Activated CD4-positive, alpha-beta T cell treated with anti-CD3 and anti-CD28 coated beads, Interleukin-2, amount 50 U/mL, for 16 hours (primary cell): ENCODE data around the gene DDX11.
"Not testable (repeated sequence)": the region's sequence is repeated elsewhere in the genome, so short reads cannot be mapped to it uniquely, and the experiment has no call there.

Experiments used
- DNase-seq: peaks from one replicate; pipeline ENCODE4 v3.0.0-alpha.2; 2020

DDX11 gene

DNA sequence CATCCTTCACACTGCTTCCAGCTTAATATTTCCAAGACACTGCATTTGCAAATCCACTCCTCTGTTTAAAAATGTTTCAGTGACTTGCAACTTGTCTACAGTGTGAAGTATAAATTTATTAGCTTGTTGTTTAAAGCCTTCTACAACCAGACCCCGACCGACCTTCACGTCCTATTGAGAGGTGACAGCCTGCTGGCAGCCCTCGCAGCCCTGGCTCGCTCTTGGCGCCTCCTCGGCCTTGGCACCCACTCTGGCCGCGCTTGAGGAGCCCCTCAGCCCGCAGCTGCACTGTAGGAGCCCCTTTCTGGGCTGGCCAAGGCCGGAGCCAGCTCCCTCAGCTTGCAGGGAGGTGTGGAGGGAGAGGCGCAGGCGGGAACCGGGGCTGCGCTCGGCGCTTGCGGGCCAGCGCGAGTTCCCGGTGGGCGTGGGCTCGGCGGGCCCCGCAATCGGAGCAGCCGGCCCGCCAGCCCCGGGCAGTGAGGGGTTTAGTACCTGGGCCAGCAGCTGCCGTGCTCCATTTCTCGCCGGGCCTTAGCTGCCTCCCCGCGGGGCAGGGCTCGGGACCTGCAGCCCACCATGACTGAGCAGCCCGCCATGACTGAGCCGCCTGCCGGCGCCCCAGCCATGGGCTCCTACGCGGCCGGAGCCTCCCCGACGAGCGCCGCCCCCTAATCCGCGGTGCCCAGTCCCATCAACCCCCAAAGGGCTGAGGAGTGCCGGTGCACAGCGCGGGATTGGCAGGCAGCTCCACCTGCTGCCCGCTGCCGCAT is 2.5 kb upstream of the DDX11 start:
- DNase-seq: not testable (repeated sequence)

DNA sequence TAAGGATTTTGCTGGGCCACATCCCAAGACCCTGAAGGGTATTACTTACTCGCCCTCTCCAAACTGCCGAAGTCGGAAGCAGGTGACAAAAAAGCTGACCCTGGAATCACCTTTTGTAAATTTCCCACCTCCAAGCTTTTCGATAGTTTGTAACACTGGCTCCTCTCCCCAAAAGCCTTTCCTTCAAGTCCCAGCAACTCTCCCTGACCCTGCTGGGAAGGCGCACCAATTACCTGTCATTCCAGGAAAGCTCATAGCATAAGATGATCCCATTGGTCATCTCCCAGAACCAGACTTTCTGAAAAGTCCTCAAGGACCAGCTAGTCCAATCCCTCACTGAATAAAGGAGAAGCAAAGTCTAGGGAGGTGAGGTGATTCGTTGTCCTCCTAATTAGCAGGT is 698 bp upstream of the DDX11 start:
- not testable (repeated sequence) for DNase-seq

DNA sequence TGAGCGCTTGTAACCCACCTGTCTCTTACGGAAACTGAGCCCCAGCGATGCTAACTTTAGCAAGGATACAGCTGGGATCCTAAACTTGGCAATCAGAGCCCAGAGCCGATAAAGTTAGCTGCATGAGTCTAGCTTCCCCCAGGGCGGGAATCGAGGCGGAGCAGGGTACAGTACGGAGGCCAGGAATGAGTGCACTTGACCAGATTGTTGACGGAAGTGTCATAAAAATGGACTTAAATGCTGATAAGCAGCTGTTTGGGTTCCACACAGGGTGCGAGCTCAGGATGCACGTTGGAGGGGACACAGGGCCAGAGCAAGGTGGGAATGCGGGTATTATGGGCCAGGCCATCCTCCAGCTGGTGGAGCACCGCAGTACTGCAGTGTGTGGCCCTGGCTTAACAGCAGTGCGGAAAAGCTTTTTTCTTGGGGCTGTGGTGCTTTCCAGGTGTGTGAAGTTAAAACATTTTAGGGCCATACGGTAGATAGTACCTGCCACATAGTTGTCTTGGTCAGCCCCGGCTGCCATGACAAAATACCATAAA is 744 bp downstream of the DDX11 start:
- DNase-seq: peak; percentile 50

DNA sequence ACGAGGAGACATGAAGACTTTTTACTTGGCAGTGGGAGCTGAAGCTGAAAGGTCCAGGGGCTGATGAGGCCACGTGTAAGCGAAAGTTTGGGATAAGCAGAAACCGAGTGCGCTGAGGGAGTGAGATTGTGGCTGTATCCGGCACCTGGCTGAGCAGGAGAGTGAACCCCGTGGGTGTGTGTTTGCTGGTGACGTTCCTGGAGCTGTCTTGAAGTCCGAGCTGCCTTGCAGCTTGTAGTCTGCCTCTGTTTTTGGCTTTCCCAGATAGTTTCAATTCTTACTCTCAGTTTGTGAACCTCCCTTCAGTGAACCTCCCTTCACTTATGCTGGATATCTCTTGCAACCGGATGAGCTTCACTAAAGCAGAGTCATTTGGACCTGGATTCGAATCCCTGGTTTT is 2.5 kb downstream of the DDX11 start:
- not testable (repeated sequence) for DNase-seq

DNA sequence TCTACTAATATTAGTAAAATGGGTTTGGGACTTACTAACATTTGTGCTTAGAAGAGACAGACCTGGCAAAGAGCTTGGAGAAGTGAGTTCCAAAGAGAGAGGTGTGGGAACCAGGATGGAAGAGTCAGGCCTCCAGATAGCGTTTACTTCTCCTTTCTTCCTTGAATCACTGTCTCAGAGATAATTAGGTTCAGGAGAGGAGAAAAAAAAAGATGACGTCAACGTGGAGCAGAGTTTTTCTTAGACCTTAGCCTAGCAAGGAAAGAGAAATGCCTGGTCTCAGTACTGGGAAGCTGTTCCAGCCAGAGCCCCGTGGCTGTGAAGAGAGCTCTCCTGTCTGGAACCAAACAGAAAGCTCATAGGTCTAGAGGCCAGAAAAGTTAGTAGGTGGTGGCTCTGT is 3.4 kb downstream of the DDX11 start:
- not testable (repeated sequence) for DNase-seq

DNA sequence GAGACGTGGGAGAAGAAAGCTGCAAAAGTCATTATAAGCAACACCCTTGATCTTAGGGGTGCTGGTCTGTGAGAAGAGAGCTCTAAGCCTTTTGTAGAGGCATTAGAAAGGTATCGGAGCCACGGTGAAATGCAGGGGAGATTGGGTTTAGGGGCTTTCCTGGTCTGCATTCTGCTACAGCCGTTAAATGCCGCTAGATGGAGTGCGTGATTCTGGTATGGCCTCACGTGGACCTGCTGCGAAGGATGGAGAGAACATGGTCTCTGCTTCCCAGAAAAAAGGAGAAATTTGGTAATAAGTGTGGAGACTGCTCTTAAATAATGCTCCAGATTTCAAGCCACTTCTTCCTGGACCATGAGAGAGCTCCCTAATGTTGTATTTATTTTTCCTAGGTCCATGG is 4.3 kb downstream of the DDX11 start:
- DNase-seq: not testable (repeated sequence)

DNA sequence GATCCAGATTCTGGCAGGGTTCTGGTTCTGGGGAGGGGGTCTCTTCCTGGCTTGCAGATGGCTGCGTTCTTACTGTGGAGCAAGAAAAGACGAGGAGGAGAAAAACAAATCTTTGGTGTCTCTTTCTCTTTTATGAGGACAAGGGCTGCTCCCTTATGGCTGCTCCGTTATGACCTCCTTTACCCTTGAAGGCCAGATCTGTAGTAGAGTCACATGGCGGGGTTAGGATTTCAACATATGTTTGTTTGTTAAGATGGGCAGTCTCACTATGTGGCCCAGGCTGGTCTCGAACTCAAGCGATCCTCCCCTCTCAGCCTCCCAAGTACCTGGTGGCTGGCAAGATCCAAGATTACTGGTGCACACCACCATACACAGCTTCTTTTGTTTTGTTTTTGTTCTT is 5.8 kb downstream of the DDX11 start:
- DNase-seq: not testable (repeated sequence)

DNA sequence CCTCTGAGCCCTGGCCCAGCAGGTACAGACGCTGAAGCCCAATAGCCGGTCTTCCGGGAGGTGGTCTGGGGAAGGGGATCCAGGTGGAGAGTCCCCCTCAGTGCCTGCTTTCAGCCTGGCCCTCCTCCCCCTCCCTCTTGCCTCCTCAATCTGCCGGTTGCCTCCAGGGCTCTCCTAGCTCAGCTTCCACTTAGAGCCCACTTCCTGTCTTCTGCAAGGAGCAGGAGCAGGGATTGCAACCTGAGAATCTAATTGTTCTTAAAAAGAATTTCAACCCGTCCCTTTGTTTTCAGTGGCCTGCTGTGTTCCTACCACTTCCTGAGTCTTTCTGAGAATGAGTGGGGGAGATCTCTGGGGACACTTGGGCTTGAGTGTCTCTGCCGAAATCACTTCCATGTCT is 6.6 kb downstream of the DDX11 start:
- not testable (repeated sequence) for DNase-seq

DNA sequence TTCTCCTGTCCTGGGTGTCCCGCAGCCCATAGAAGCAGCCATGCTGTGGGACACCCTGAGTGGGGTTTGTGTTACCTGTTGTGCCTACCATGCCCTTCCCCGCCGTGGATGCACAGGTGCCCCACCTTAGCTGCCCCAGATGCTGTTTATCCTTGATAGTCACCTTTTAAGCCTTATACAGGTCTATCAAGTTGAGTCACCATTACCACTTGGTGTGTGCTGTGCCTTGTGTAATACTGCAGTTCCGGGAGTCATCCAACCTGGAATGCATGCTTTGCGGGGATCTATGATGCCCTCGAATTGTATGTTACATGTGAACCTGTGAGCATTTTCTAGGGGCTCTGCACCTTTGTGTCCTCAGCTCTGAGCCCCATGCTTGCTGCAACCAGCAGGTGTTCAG is 7.6 kb downstream of the DDX11 start:
- DNase-seq: not testable (repeated sequence)

DNA sequence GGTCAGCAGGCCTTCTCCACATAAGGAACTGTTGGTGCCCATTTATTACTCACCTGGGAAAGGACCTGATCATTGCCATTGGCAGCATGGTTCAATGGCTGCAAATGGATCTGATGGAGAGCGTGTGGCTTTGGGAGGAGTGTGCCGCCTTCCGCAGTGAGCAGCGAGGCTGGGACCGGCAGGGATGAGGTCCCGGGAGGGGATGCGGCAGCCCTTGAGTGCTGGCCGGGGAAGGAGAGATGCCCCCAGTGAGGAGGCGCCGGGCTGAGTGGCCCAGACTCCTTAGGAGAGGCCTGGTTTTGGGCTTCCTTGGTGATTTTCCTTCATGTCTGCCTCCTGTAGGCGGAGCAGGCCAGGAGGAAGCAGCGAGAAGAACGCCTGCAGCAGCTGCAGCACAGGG is 10.6 kb downstream of the DDX11 start:
- DNase-seq: not testable (repeated sequence)

DNA sequence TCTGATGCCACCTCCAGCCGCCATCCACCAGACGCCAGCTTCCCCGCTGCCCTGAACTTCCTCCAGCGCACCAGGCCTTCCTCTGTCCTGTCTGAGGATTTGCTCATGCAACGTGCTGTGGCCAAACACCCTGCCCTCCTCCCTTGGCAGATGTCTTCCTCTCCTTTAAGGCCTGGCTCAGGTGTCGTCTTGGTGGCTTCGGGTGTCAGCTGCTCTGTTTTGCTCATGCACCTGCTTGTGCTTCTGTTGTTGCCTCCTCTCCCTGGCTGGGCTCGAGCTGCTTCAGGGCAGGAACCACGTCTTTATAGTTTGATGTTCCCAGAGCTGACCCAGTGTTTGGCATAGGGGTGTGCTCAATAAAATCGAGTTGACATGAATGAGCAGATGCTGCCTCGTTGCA is 12.4 kb downstream of the DDX11 start:
- DNase-seq: not testable (repeated sequence)

DNA sequence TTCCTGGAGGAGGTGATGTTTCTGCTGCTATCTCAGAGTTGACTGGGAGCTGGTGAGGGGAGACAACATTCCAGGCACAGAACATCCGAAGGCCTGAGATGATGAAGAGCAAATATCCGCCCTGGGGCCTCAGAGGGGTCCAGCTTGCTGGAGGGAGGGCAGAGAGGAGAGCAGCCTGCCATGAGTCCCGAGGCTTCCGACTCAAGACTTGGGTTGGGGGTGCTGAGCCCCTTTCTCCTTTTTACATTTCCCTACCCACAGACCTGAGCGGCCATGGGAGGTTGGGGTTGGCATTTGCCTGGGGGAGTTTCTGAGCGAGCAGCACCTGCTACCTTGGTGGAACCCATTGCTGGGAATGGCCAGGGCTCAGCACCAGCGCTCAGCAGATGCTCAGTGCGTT is 13.8 kb downstream of the DDX11 start:
- not testable (repeated sequence) for DNase-seq

DNA sequence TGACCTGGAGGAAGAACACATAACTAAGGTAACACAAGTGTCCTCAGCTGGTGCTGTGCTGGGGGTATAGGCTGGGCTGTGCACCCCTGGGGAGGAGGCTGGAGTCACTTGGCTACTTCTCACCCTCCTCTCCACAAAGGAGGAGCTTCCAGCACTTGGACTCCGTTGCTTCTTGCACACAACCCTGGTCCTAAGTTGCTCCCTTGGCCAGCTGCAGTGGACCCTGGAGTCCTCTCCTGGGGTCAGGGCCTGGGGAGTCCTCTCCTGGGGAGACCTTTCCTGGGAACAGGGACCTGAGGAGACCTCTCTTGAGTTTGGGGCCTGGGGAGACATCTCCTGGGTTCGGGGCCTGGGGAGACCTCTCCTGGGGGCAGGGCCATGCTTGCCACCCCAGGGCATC is 14.3 kb downstream of the DDX11 start:
- DNase-seq: not testable (repeated sequence)

DNA sequence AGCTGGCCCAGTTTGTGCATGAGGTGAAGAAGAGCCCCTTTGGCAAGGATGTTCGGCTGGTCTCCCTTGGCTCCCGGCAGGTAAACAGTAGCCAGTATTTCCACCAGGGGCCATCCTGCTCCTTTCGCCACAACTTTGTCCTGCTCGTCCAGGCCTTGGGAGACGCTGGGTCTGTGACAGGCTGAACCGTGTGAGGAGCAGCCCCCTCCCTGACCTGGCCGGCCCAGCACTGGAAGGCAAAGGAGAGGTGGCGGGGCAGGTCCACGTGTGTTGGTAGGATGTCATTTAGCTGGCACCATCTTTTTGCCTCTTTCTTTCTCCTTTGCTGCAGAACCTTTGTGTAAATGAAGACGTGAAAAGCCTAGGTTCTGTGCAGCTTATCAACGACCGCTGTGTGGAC is 15.4 kb downstream of the DDX11 start:
- DNase-seq: no peak

DNA sequence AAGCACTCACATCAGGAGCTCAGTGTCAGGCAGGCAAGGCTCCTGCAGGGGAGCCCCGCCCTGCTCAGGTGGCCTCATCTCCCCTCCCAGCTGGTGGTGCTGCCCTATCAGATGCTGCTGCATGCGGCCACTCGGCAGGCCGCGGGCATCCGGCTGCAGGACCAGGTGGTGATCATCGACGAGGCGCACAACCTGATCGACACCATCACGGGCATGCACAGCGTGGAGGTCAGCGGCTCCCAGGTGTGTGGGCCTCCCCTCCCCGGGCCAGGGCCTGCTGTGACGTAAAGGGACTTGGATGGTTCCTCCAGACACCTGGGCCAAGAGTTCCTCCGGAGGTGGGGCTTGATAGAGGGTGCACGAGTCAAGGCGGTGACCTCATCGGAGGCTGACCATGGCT is 18.0 kb downstream of the DDX11 start:
- not testable (repeated sequence) for DNase-seq

DNA sequence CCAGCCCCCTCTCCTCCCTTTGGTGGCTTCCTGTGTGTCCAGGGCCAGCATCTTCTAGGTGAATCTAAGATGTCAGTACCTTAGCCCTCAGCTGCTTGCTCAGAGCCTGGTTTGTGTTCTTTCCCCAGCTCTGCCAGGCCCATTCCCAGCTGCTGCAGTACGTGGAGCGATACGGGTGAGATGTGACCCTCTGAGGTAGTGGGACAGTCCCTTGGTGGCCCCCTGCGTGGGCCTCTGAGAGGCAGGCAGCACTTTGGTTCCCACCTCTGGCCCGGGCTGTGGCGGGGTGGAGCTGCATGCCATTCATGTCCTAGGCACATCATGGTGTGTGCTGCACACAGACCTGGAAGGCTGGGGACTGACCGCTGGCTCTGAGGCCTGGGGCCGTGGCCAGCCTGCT is 19.1 kb downstream of the DDX11 start:
- DNase-seq: not testable (repeated sequence)

DNA sequence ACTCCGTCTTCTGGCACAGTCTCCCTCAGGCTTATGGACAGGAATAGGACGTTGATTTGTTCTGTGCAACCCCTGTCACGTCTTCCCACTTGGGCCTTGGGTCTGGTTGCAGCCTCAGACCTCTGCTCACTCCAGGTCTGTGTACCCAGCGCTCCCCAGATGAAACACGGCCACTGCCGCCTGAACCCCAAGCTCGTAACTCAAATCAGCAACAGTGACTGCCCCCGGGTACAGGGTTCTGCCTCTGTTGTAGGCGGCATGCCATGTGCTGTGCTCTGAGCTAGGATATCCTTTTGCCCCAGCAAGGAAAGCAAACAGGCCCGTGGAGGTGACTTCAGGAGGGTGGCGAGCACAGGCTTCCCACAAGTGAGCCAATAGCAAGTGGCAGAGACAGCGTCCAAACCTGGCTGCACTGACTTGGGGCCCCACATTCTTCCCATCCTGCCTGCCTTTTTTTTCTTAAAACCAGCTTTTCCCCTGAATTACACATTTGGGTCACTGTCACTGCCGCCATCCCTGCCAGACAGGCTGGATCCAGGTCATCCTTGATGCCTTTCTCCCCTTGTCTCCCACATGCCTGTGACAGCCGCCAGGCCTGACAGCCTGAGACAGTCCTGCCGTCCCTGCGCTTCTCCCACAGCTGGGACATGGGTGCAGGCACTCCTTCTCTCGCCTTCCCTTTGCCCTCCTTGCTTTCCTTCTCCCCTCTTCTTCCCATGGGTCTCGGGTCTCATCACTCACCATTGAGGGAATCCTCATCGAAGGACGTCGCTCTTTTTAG is 21.6 kb downstream of the DDX11 start:
- DNase-seq: not testable (repeated sequence)

DNA sequence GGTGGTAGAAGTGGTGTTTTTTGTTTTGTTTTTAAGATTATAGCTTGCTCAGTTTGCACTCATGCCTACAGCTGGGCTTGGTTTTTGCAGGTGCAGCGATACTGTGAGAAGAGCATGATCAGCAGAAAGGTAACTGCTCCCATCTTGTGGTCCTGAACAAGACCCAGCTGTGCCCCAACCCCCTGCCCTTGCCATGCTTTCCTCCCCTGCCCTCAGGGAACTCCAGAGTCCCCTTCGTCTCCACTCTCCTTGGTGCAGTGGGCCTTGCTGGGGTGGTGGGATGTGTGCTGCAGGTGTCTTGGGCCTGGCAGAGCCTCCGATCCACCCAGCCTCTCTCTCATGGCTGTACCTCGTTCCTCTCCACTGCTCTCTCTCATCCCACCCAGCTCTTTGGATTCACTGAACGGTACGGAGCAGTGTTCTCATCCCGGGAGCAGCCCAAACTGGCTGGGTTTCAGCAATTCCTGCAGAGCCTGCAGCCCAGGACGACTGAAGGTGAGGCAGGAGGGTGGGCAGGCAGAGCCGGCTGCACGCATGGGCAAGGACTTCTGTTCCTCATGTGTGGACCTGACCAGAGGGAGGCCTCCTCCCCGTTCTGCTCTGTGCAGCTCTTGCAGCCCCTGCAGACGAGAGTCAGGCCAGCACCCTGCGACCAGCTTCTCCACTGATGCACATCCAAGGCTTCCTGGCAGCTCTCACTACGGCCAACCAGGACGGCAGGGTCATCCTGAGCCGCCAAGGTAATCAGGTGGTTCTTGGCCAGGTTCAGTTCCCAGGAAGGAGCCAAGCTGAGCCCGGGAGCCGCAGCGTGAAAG is 22.8 kb downstream of the DDX11 start:
- DNase-seq: not testable (repeated sequence)

DNA sequence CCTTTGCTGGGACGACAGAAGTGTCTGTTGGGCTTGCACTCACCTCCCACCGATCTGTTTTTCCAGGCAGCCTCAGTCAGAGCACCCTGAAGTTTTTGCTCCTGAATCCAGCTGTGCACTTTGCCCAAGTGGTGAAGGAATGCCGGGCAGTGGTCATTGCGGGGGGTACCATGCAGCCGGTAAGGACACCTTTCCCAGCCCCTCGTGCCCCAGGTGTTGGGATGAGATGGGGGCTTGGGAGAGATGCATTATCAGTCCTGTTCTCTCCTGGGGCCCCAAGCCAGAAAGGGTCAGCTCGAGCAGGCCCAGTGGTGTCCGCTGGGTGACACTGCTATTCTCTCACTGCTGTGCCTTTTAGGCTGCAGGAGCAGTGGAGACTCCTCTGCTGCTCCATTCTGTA is 24.2 kb downstream of the DDX11 start:
- DNase-seq: not testable (repeated sequence)

DNA sequence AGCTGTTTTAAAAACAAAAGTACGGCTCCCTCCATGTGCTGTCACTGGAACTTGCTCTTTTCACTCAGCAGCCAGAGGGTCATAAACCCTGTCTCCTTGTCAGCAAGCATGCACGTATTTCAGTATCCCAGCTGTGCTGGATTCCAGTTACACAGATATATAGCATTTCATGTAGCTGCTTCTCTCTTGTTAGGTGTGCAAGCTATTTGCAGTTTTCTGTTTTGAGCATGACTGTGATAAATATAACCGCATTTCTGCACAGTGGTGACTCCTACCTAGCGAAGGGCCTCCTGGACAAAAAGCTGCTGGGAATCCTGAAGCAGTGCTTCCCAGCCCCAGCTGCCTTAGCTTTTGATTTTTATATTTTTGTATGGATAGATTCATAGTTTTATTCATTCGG is 24.7 kb downstream of the DDX11 start:
- not testable (repeated sequence) for DNase-seq

DNA sequence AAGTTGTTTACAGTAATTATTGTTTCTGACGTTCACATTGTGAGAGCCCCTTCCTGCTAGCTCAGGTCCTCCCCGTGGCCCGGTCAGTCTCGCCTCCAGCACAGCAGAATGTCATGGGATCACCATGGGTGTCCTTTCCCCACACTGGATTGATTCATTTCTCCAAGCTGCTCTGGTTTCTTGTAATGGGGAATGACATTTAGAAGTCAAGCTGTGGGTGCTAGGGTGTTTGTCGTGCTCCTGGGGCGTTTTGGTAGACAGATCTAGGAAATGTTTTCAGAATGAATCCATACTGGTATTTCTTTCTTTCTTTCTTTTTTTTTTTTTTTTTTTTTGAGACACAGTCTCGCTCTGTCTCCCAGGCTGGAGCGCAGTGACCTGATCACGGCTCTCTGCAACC is 25.1 kb downstream of the DDX11 start:
- DNase-seq: not testable (repeated sequence)

DNA sequence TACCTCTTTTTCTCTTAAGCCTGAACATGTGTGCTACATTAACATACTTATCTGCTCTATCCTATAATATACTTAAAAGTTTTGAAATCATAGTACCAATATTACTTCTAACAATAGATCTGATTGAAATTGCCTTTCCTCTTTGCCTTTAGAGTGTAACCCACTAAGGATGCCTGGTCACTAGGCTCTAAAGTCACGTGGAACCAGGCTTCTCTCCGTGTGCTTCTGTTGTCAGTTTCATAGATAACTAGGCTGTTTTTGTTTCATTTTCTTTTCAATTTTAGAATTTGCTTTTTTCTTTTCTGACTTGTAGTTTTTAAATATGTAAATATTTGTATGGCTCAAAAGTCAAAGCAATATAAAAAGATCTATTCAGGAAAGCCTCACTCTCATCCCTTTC is 25.8 kb downstream of the DDX11 start:
- not testable (repeated sequence) for DNase-seq
